Stimulated activated naive B cell treated with anti-CD40 and anti-IgM and Interleukin-4, amounts not matched to agents 10 μg/mL and 1 μg/mL and 100 μg/mL, for 72 hours (primary cell): ENCODE results near the gene VCAN.

Source experiments
- ATAC-seq, 2 donors: fragments of 150-1000 bp; cut with Tn5 transposase; replicated peaks; 2 replicates each; pipeline ENCODE4 v1.10.0; 2021; ENCODE audit warnings: moderate library complexity in 1 of 2
- DNase-seq: peaks from one replicate; pipeline ENCODE4 v3.0.0; 2021
- H3K27ac Mint-ChIP-seq: one replicate; pipeline ENCODE4 v1.8.0; 2022; ENCODE audit warnings: mild to moderate bottlenecking, mixed read lengths
- H3K27me3 Mint-ChIP-seq, 2 donors: one replicate each; pipeline ENCODE4 v1.8.0; 2022; ENCODE audit warnings: mixed read lengths in 2 of 2
- H3K36me3 Mint-ChIP-seq, 2 donors: one replicate each; pipeline ENCODE4 v1.8.0; 2022; ENCODE audit warnings: mixed read lengths in 2 of 2, mild to moderate bottlenecking in 1 of 2
- H3K4me1 Mint-ChIP-seq, 2 donors: one replicate each; pipeline ENCODE4 v1.8.0; 2022; ENCODE audit warnings: mixed read lengths in 2 of 2, mild to moderate bottlenecking in 1 of 2
- H3K4me3 Mint-ChIP-seq, 2 donors: one replicate each; pipeline ENCODE4 v1.8.0; 2022; ENCODE audit warnings: mild to moderate bottlenecking in 2 of 2, mixed read lengths in 2 of 2, moderate library complexity in 1 of 2
- H3K9me3 Mint-ChIP-seq, 2 donors: one replicate each; pipeline ENCODE4 v1.8.0; 2022; ENCODE audit warnings: mixed read lengths in 2 of 2, mild to moderate bottlenecking in 1 of 2

VCAN gene

GRCh38 chr5:83446253-83446947, 25.1 kb upstream of the VCAN start:
- H3K4me3 Mint-ChIP-seq: no peak overlapping the region
- no peak for DNase-seq
- H3K36me3 Mint-ChIP-seq: no peaks in the 10 kb centered on the region
- H3K4me1 Mint-ChIP-seq: peaks cover 2 to 7% of the 10 kb centered on the region in 2 donors
- H3K9me3 Mint-ChIP-seq: no peaks in the 10 kb centered on the region
- H3K27ac Mint-ChIP-seq: no peak overlapping the region
- peaks cover 11 to 12% of the 10 kb centered on the region in 2 donors for H3K27me3 Mint-ChIP-seq
- no peak for ATAC-seq

- no peak overlapping the region for H3K27ac Mint-ChIP-seq
- ATAC-seq (no peak), DNase-seq (no peak)
- H3K36me3 Mint-ChIP-seq: no peaks in the 10 kb centered on the region
- no peak overlapping the region for H3K4me3 Mint-ChIP-seq
- peaks cover 0 to 2% of the 10 kb centered on the region in 2 donors for H3K9me3 Mint-ChIP-seq
- no peaks in the 10 kb centered on the region for H3K4me1 Mint-ChIP-seq
- peaks cover 12 to 15% of the 10 kb centered on the region in 2 donors for H3K27me3 Mint-ChIP-seq
Observed at GRCh38 chr5:83447533-83447932, 24.0 kb upstream of the VCAN start.

- H3K36me3 Mint-ChIP-seq: no peaks in the 10 kb centered on the region
- peaks cover 15 to 26% of the 10 kb centered on the region in 2 donors for H3K9me3 Mint-ChIP-seq
- no peaks in the 10 kb centered on the region for H3K4me1 Mint-ChIP-seq
- DNase-seq (no peak), ATAC-seq (no peak)
- no peak overlapping the region for H3K27ac Mint-ChIP-seq
- H3K27me3 Mint-ChIP-seq: peaks cover 12 to 15% of the 10 kb centered on the region in 2 donors
- no peak overlapping the region for H3K4me3 Mint-ChIP-seq
Observed at GRCh38 chr5:83450183-83450966, 21.2 kb upstream of the VCAN start.

DNA sequence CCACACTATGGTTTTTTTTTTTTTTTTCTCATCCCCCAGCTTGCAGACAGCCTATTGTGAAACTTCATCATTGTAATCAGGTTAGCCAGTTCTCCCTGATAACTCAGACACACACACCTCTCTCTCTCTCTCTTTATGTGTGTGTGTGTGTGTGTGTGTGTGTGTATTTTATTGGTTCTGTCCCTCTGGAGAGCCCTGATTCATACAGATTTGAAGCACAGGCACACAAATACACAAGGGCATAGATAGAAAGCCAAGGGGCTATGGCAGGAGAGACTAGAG, 20.6 kb upstream of the VCAN start:
- Mint-ChIP-seq H3K36me3 (no peaks in the 10 kb centered on the region), H3K4me3 (no peak overlapping the region), H3K9me3 (peaks cover 15 to 26% of the 10 kb centered on the region in 2 donors), H3K4me1 (no peaks in the 10 kb centered on the region), H3K27ac (no peak overlapping the region), H3K27me3 (peaks cover 12 to 15% of the 10 kb centered on the region in 2 donors)
- ATAC-seq (no peak), DNase-seq (no peak)

- H3K27ac Mint-ChIP-seq: no peak overlapping the region
- H3K9me3 Mint-ChIP-seq: peaks cover 19 to 28% of the 10 kb centered on the region in 2 donors
- H3K27me3 Mint-ChIP-seq: peaks cover 7 to 15% of the 10 kb centered on the region in 2 donors
- H3K36me3 Mint-ChIP-seq: no peaks in the 10 kb centered on the region
- H3K4me3 Mint-ChIP-seq: no peak overlapping the region
- ATAC-seq (no peak), DNase-seq (no peak)
- H3K4me1 Mint-ChIP-seq: no peaks in the 10 kb centered on the region
Observed at GRCh38 chr5:83451955-83452354, 19.6 kb upstream of the VCAN start.

- H3K27ac Mint-ChIP-seq: no peak overlapping the region
Observed at GRCh38 chr5:83453937-83454336, 17.6 kb upstream of the VCAN start.

GRCh38 chr5:83464261-83464660, 7.3 kb upstream of the VCAN start:
- Mint-ChIP-seq H3K36me3 (peaks cover 0 to 4% of the 10 kb centered on the region in 2 donors), H3K27ac (no peak overlapping the region), H3K9me3 (peaks cover 0 to 5% of the 10 kb centered on the region in 2 donors), H3K4me3 (no peak overlapping the region), H3K4me1 (no peaks in the 10 kb centered on the region), H3K27me3 (peaks cover 14 to 23% of the 10 kb centered on the region in 2 donors)
- ATAC-seq: no peak
- no peak for DNase-seq

More at GRCh38 chr5:83453937-83454336, 17.6 kb upstream of the VCAN start:
- DNase-seq: no peak
- Mint-ChIP-seq H3K36me3 (no peaks in the 10 kb centered on the region), H3K4me3 (no peak overlapping the region), H3K4me1 (no peaks in the 10 kb centered on the region), H3K9me3 (peaks cover 19 to 28% of the 10 kb centered on the region in 2 donors), H3K27me3 (peaks cover 7 to 15% of the 10 kb centered on the region in 2 donors)
- ATAC-seq: no peak

GRCh38 chr5:83467371-83468035, 4.0 kb upstream of the VCAN start:
- peaks cover 0 to 4% of the 10 kb centered on the region in 2 donors for H3K36me3 Mint-ChIP-seq
- H3K27me3 Mint-ChIP-seq: peaks cover 36 to 45% of the 10 kb centered on the region in 2 donors
- no peak overlapping the region for H3K27ac Mint-ChIP-seq
- ATAC-seq (no peak), DNase-seq (no peak)
- peaks cover 2 to 17% of the 10 kb centered on the region in 2 donors for H3K4me1 Mint-ChIP-seq
- peaks cover 0 to 5% of the 10 kb centered on the region in 2 donors for H3K9me3 Mint-ChIP-seq
- H3K4me3 Mint-ChIP-seq: no peak overlapping the region

- H3K36me3 Mint-ChIP-seq: peaks cover 0 to 7% of the 10 kb centered on the region in 2 donors
- peaks cover 46 to 56% of the 10 kb centered on the region in 2 donors for H3K27me3 Mint-ChIP-seq
- ATAC-seq (no peak), DNase-seq (no peak)
- H3K4me3 Mint-ChIP-seq: no peak overlapping the region
- peaks cover 0 to under 1% of the 10 kb centered on the region in 2 donors for H3K9me3 Mint-ChIP-seq
- H3K27ac Mint-ChIP-seq: no peak overlapping the region
- peaks cover 12 to 32% of the 10 kb centered on the region in 2 donors for H3K4me1 Mint-ChIP-seq
Observed at GRCh38 chr5:83469075-83469474, 2.5 kb upstream of the VCAN start.

GRCh38 chr5:83470526-83471404, 779 bp upstream of the VCAN start:
- DNase-seq: no peak
- no peak overlapping the region for H3K4me3 Mint-ChIP-seq
- H3K4me1 Mint-ChIP-seq: peaks cover 13 to 37% of the 10 kb centered on the region in 2 donors
- ATAC-seq: no peak
- H3K9me3 Mint-ChIP-seq: no peaks in the 10 kb centered on the region
- peaks cover 58 to 65% of the 10 kb centered on the region in 2 donors for H3K27me3 Mint-ChIP-seq
- H3K27ac Mint-ChIP-seq: no peak overlapping the region
- peaks cover 0 to 6% of the 10 kb centered on the region in 2 donors for H3K36me3 Mint-ChIP-seq

DNA sequence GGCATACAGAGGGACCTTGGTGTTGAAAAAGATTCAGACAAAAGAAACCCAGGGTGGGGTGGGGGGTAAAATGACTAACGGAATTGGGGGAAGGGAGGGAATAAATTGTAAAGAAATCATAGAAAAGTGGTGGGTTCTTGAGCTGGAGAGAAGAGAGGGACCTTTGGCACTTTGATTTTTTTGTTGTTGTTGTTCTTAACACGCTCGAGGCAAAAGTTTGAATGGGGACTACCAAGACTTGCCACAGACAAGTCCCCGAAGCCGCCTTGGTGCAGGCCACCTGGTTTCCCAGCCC, 616 bp downstream of the VCAN start:
- peaks cover 13 to 37% of the 10 kb centered on the region in 2 donors for H3K4me1 Mint-ChIP-seq
- peaks cover 0 to 6% of the 10 kb centered on the region in 2 donors for H3K36me3 Mint-ChIP-seq
- H3K9me3 Mint-ChIP-seq: no peaks in the 10 kb centered on the region
- H3K27ac Mint-ChIP-seq: peak overlapping the region; percentile 20
- ATAC-seq: no peak
- DNase-seq: no peak
- peaks cover 64 to 66% of the 10 kb centered on the region in 2 donors for H3K27me3 Mint-ChIP-seq
- peak overlapping the region; percentile 83 to 85 for H3K4me3 Mint-ChIP-seq

DNA sequence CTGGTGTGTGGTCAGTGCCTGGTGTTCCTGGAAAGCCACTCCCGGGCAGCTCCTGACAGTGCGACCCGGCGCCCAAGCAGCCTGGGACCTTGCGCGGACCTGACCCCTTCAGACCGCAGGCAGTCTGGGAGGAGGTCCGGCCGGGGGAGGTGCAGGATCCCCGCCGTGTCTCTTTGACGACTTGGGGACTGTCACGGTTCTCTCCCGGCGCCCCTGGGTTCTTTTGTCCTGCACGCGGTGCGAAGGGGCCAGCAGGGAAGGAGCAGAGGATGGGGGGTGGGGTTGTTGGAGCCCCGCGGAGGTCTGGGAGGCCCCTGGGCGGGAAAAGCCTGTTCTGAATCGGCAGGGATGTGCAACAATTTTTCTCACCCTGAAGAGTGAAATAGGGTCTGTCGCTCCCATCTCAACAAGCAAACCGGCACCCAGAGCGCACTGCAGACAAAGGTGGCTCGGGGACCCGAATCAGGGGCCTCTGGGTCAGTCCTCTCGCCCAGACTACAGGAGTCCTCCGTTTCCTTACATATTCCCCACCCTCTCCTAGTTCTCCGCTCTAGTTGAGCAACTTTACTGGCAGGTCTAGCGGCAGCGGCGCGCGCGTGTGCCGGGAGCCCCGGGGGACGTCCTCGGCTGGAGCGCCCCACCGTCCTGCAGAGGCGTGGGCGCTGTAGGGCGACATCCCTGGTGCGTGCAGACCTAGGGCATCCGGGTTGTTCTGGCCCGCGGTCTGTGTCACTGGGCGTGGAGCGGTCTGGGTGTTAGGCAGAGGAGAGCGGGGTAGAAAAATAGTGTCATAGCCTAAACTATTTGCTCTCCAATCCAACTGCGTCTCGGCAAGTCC, 1.2 kb downstream of the VCAN start:
- DNase-seq (peak; percentile 5), ATAC-seq (peak; percentile 69 to 73)
- peaks cover 13 to 37% of the 10 kb centered on the region in 2 donors for H3K4me1 Mint-ChIP-seq
- H3K27me3 Mint-ChIP-seq: peaks cover 58 to 60% of the 10 kb centered on the region in 2 donors
- H3K9me3 Mint-ChIP-seq: no peaks in the 10 kb centered on the region
- H3K36me3 Mint-ChIP-seq: peaks cover 0 to 6% of the 10 kb centered on the region in 2 donors
- H3K4me3 Mint-ChIP-seq: peak overlapping the region; percentile 83 to 85
- peak overlapping the region; percentile 20 for H3K27ac Mint-ChIP-seq
